ENCODE measurements around the gene ITGA5.

The ITGA5 gene

DNA sequence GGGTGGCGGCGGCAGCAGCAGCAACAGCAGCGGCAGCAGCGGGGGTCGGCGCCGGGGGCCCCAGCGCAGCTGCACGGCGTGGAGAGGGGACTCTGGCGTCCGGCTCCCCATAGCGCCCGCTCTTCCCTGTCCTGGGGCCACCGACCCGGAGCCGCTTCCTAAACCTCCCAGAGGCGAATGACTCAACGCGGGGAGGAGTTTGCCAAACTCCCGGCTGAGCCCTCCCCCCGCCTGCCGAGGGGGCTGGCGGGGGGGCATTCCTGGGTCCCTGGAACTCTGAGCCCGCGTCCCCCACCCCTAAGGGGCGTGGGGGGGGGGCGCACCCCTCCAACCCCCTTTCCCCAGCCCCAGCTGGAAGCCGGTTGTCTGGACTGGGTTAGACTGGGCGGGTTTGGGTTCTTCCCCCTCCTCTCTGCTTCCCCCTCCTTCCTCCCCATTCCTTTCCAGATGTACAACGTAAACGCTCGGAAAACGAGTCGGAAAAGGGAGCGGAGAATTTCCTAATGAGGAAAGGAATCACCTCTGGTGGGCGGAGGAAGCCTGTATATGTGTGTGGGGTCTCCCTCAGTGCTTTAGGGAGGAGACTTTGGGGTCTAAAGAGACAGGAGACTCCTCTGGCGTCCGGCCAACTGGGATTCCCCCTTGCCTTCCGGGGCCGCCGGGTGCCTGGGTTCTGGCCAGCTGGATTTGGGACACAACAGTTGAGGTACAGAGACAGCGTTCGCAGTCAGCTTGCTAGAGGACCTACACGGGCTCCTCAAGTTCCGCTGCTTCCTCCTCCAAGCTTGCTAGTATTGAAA lies at the start of gene ITGA5:
ITGA5 (minus strand) TSS at position 179 of the 800 bp plus-strand sequence; CDS start at position 111, 68 bp downstream.
- DNase-seq (ENCODE audit: low spot score), result peak; percentile 78

DNA sequence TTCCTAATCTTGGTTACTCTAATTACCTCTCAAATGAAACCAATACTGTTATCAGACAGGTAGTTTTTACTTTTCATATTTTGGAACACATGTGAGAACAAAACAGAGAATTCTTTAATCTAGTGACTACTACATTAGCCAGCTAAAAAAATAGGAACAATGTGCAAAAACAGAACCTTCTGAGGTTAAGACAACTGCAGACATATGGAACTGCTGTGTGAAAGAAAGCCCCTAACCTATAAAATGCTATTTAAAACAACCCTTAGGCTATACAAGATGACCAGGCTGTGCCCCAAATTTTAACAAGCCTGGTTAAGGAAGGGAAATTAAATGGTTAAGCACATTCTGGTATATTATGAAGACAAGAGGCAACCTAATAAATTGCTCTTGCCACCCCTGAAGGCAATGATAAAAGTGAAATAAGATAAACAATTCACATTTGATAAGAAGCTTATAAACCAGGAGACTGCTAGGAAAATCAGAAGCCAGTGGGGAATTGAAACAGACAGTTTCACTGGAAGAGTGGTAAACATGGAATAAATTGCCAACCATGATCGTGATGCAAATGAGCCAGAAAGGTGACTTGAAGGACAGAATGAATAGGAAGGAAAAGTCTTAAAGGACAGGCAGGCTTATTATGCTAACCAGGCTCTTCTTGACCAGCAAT lies 46.9 kb upstream of the ITGA5 start:
- no peak for DNase-seq (ENCODE audit: low spot score)

- no peak for DNase-seq (ENCODE audit: low spot score)
Measured at GRCh38 chr12:54463484-54463883, 44.4 kb upstream of the ITGA5 start.

GRCh38 chr12:54463034-54463433 lies 44.0 kb upstream of the ITGA5 start:
- DNase-seq (ENCODE audit: low spot score), result no peak

GRCh38 chr12:54460317-54460923 lies 41.4 kb upstream of the ITGA5 start:
- no peak for DNase-seq (ENCODE audit: low spot score)

- DNase-seq (ENCODE audit: low spot score), result no peak
Measured at GRCh38 chr12:54459355-54459754, 40.3 kb upstream of the ITGA5 start.

DNA sequence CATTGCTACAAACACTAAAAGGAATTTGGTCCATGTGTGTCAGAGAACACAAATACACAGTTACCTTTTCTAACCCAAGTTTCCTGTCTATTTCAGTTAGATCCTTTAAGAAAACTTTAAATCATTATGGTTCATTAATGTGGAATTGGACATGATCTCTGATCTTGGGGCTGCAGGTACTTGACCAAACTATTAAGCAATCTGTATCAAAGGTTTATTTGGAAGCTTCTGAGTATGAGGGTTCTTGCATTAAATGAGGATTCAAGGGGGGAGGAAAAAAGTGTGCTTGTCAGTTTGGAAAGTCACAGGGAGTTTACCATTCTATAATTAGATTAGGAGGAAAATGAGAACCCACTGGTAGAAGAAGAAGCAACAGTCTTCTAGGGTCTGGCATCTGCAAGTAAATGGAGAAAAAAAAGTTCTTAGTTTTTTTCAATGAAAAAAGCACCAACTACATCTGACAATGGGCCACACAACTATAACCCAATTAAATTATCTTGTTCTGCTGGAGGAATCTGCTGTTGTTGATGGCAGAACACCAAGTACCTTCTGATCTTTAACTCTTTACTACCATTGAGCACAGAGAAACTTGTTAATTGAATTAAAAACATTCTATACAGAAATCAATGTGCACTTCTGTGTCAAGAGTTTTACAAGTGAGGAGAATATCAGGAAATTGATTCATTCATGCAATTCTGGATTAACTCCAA lies 36.8 kb upstream of the ITGA5 start:
- no peak for DNase-seq (ENCODE audit: low spot score)

GRCh38 chr12:54452628-54453027 lies 33.6 kb upstream of the ITGA5 start:
- DNase-seq (ENCODE audit: low spot score), result no peak

DNA sequence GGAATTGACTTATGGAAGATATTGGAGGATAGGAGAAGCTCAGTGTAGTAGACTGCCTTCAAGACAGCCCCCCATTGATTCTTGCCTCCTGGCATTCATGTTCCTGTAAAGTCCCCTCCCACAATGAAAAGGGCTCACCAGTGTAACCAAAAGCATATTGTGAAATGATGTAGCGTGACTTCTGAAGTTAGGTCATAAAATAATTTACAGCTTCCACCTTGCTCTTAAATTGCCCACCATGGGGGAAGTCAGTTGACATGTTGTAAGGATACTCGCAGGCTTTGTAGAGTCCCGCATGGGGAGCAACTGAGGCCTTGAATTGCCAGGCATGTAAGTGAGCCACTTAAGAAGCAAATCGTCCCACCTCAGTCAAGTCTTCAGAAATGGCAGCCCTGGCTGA lies 29.3 kb upstream of the ITGA5 start:
- DNase-seq (ENCODE audit: low spot score), result no peak

DNA sequence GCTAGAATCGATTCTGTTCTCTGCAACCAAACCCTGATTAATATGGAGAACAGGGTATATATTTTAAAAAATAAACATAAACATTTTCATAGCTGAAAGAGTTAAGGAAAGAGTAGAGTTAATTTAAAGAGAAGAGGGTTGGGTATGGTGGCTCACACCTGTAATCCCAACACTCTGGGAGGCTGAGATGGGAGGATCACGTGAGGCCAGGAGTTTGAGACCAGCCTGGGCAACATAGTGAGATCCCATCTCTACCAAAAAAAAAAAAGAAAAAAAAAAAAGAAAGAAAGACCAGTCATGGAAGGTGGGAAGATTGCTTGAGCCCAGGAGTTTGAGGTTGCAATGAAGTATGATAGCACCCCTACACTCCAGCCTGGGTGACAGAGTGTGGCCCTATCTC lies 28.9 kb upstream of the ITGA5 start:
- no peak for DNase-seq (ENCODE audit: low spot score)

- DNase-seq (ENCODE audit: low spot score), result no peak
Measured at GRCh38 chr12:54444206-54444605, 25.1 kb upstream of the ITGA5 start.

DNA sequence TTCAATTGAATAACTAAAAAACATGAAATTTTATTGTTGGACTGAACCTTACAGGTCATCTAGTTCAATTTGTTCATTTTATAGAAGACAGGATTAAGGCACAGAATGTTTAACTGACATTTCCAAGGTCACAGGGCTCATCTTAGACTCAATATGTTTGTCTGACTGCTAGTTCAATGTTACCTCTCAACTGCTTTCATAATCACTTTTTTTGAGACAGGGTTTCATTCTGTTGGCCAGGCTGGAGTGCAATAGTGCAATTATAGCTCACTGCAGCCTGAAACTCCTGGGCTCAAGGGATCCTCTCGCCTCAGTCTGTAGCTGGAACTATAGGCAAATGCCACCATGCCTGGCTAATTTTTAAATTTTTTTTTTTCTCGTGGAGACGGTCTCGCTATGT lies 24.4 kb upstream of the ITGA5 start:
- DNase-seq (ENCODE audit: low spot score), result no peak

DNA sequence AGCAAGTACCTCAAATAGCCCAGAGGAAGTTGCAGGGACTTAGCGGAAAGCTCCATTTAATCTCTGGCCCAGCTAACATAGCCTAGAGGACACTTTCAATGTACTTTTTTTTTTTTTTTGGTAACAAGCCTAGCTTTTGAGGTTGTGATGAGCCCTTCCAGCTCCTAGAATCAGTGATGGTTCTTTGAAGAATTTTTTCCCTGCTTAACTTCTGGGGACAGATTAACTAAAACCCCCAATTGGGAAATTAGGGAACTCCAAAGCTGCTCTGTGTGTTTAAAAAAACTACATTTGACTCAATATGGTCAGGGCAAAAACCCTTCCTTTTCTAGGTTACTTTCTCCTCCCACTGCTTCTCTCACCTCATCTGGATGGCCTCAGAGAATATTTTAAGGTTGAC lies 23.9 kb upstream of the ITGA5 start:
- no peak for DNase-seq (ENCODE audit: low spot score)

GRCh38 chr12:54442099-54442498 lies 23.0 kb upstream of the ITGA5 start:
- no peak for DNase-seq (ENCODE audit: low spot score)

DNA sequence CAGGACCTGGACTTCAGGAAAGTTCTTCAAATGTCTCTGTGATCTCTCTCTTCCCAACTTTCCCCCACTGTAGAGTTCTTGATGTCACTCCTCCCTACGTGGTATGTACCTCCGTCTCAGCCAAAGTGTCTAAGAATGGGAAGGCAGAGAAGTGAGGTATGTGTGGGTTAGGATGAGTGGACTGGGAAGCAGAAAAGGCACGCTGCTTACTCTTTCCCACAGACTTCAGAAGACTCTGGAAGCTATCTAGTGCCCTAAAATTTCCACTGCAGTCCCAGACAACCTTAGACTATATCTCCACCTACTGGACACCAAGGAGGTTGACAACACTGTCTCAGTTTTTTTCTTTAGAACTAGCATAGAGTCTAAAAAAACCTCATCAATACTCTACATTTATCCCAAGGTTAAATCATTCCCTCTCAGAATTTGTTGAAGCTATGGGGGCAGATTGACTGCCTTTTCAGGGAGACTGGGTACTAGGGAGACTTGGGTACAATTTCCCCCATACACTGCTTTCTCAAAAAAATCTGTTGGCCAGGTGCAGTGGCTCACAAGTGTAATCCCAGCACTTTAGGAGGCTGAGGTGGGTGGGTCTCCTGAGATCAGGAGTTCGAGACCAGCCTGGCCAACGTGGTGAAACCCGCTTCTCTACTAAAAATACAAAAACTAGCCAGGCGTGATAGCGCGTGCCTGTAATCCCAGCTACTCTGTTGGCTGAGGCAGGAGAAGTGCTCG lies 20.6 kb upstream of the ITGA5 start:
- DNase-seq (ENCODE audit: low spot score), result peak; percentile 80

GRCh38 chr12:54439096-54439495 lies 20.0 kb upstream of the ITGA5 start:
- DNase-seq (ENCODE audit: low spot score), result peak; percentile 47

DNA sequence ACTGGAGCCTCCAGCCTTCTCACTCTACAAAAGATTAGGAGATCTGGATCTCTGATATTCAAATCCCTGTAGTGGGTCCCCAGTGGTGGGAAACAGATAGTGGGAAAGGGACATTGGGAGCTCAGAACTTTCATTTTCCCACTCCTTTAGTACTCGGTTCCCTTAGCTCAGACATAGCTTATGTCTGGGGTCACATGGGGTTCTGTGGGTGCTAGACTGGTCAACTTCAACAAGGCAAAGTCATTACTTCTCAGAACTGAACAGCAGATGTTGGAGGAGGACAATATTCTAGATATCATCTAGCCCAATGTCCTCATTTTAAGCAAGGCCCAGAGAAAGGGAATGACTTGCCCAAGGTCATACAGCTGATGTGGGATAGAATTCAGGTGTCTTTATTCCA lies 19.5 kb upstream of the ITGA5 start:
- DNase-seq (ENCODE audit: low spot score), result no peak

DNA sequence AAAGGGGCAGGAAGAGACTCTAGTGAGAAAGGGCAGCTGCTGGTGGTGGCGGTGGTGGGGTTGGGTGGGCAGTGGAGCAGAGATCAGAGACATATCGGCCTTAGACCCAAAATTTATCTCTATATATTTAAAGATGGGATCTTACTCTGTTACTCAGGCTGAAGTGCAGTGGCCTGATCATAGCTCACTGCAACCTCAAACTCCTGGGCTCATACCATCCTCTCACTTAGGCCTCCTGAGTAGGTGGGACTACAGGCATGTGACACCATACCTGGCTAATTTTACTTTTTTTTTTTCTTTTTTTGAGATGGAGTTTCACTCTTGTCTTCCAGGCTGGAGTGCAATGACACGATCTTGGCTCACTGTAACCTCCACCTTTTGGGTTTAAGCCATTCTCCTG lies 18.6 kb upstream of the ITGA5 start:
- DNase-seq (ENCODE audit: low spot score), result no peak

GRCh38 chr12:54437243-54437642 lies 18.2 kb upstream of the ITGA5 start:
- DNase-seq (ENCODE audit: low spot score), result peak; percentile 13

DNA sequence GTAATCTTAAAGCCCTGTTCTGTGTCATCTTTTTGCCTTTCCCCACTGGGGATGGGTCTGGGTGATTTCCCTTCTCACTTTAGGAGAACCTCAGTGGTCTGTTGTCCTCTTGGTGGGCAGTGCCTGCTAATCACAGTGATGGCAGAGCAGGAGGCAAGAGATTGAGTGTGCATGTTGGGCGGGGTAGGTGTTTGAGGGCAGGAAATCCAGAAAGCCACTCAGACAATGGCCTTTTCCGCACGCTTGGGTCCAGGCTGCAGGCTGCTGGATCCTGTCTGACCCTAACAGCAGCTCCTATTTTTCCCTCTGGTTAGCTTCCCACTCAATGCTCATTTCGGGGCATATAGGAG lies 13.7 kb upstream of the ITGA5 start:
- no peak for DNase-seq (ENCODE audit: low spot score)

DNA sequence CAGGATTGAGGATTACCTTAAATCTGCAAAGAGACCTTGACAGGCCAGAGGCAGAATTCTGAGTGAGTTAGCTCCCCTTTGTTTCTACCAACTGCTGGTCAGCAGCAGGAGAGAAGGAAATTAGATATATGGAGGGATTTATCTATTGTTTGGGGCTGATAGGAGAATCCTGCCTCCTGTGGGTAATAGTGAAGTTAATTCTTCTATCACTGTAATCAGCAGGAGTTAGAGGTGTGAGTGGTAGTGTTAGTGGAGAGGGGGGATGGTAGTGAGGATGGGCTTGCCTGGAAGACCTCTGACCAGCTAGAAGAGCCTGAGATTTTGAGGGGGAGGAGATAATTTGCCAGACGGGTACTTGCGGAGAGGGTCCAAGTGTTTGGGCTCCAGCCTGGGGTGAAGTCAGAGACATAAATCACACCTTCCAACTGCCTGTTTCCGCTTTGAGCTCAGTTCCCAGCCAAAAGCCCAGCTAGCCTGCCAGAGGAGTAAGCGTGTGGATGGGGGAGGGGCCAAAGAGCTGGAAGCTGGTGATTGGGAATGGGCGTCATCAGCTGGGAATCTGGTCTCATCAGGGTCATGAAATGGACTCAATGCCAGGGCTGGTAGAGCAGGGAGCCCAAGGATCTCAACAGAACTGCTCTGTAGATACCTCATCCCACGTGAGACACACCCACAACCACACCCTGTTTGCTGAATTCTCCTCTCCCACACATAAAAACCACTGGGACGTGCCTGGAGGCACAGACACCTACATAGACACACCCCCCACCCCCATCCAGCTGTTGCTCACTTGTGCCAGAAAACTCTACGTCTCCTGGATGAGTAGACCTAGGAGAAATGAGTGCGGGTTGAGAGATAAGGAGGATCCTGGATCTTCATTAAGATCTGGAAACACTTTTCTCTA lies 13.1 kb upstream of the ITGA5 start:
- peak; percentile 81 for DNase-seq (ENCODE audit: low spot score)

Data from kidney tubule cell (primary cell).